ENCODE data around the gene NDUFB10.

The NDUFB10 gene

GRCh38 chr16:1946495-1947368, 12.6 kb upstream of the NDUFB10 start:
- no peak overlapping the region for H3K27ac ChIP-seq (ENCODE audit: low read depth, low read length)

GRCh38 chr16:1947369-1947670, 12.0 kb upstream of the NDUFB10 start:
- Histone ChIP-seq H3K9ac (ENCODE audit: low read length) (no peak overlapping the region), H3K36me3 (ENCODE audit: control insufficient read depth in 1 of 2, insufficient read depth in 2 of 2, low read length in 2 of 2) (no peaks in the 10 kb centered on the region), H4K91ac (ENCODE audit: low read depth, low read length) (no peak overlapping the region), H2BK120ac (ENCODE audit: insufficient read depth, low read length, poor library complexity) (no peak overlapping the region), H3K4me2 (ENCODE audit: low read length) (no peak overlapping the region), H4K12ac (ENCODE audit: low read depth, low read length) (no peak overlapping the region), H3K79me1 (ENCODE audit: low read length) (peaks cover 7% of the 10 kb centered on the region), H3K27me3 (ENCODE audit: insufficient read depth, low read length) (no peaks in the 10 kb centered on the region), H3K27ac (ENCODE audit: low read depth, low read length) (no peak overlapping the region), H3K4me1 (ENCODE audit: control insufficient read depth in 1 of 2, insufficient read depth in 2 of 2, low read length in 2 of 2) (peaks cover 1 to 7% of the 10 kb centered on the region in 2 experiments), H3K4ac (ENCODE audit: low read depth, low read length) (no peak overlapping the region), H4K8ac (ENCODE audit: low read depth, low read length) (no peak overlapping the region), H2AK5ac (ENCODE audit: low read length) (no peak overlapping the region), H2BK5ac (ENCODE audit: low read depth, low read length, poor library complexity) (no peak overlapping the region), H2AFZ (ENCODE audit: insufficient read depth, low read length, poor library complexity) (no peak overlapping the region), H3K18ac (ENCODE audit: low read length) (no peak overlapping the region), H2BK12ac (ENCODE audit: low read length) (no peak overlapping the region), H3K23ac (ENCODE audit: low read length) (no peak overlapping the region), H3K79me2 (ENCODE audit: control insufficient read depth, insufficient read depth, low read length, poor library complexity) (peaks cover 3% of the 10 kb centered on the region), H3K14ac (ENCODE audit: low read length) (no peak overlapping the region), H3K9me3 (ENCODE audit: insufficient read depth, low read depth, low read length) (peaks cover 10% of the 10 kb centered on the region), H3K4me3 (ENCODE audit: low read depth, low read length) (no peak overlapping the region)
- DNase-seq, result no peak
- WGBS (ENCODE audit: extremely low coverage, insufficient coverage, insufficient read length), result no CpG with 5 or more reads among the region's 9 CpGs

More at GRCh38 chr16:1946495-1947368, 12.6 kb upstream of the NDUFB10 start:
- Histone ChIP-seq H3K9ac (ENCODE audit: low read length) (no peak overlapping the region), H3K79me1 (ENCODE audit: low read length) (peaks cover 7% of the 10 kb centered on the region), H3K14ac (ENCODE audit: low read length) (no peak overlapping the region), H2AK5ac (ENCODE audit: low read length) (no peak overlapping the region), H3K9me3 (ENCODE audit: insufficient read depth, low read depth, low read length) (peaks cover 10% of the 10 kb centered on the region), H3K27me3 (ENCODE audit: insufficient read depth, low read length) (no peaks in the 10 kb centered on the region), H2BK120ac (ENCODE audit: insufficient read depth, low read length, poor library complexity) (no peak overlapping the region), H3K4ac (ENCODE audit: low read depth, low read length) (no peak overlapping the region), H3K18ac (ENCODE audit: low read length) (no peak overlapping the region), H4K8ac (ENCODE audit: low read depth, low read length) (no peak overlapping the region), H3K36me3 (ENCODE audit: control insufficient read depth in 1 of 2, insufficient read depth in 2 of 2, low read length in 2 of 2) (no peaks in the 10 kb centered on the region), H2BK5ac (ENCODE audit: low read depth, low read length, poor library complexity) (no peak overlapping the region), H3K23ac (ENCODE audit: low read length) (no peak overlapping the region), H2AFZ (ENCODE audit: insufficient read depth, low read length, poor library complexity) (no peak overlapping the region), H3K4me2 (ENCODE audit: low read length) (no peak overlapping the region), H3K79me2 (ENCODE audit: control insufficient read depth, insufficient read depth, low read length, poor library complexity) (peaks cover 3% of the 10 kb centered on the region), H4K91ac (ENCODE audit: low read depth, low read length) (no peak overlapping the region), H4K12ac (ENCODE audit: low read depth, low read length) (no peak overlapping the region), H2BK12ac (ENCODE audit: low read length) (no peak overlapping the region), H3K4me3 (ENCODE audit: low read depth, low read length) (no peak overlapping the region), H3K4me1 (ENCODE audit: control insufficient read depth in 1 of 2, insufficient read depth in 2 of 2, low read length in 2 of 2) (peaks cover 6 to 12% of the 10 kb centered on the region in 2 experiments)
- no CpG with 5 or more reads among the region's 38 CpGs for WGBS (ENCODE audit: extremely low coverage, insufficient coverage, insufficient read length)
- DNase-seq, result no peak

GRCh38 chr16:1949507-1949906, 9.8 kb upstream of the NDUFB10 start:
- H3K27me3 ChIP-seq (ENCODE audit: insufficient read depth, low read length), result no peaks in the 10 kb centered on the region
- H3K36me3 ChIP-seq (ENCODE audit: control insufficient read depth in 1 of 2, insufficient read depth in 2 of 2, low read length in 2 of 2), result no peaks in the 10 kb centered on the region
- no peak overlapping the region for H3K4ac ChIP-seq (ENCODE audit: low read depth, low read length)
- no peaks in the 10 kb centered on the region for H3K4me1 ChIP-seq (ENCODE audit: control insufficient read depth in 1 of 2, insufficient read depth in 2 of 2, low read length in 2 of 2)
- no peaks in the 10 kb centered on the region for H3K79me2 ChIP-seq (ENCODE audit: control insufficient read depth, insufficient read depth, low read length, poor library complexity)
- H3K4me2 ChIP-seq (ENCODE audit: low read length), result no peak overlapping the region
- no peak overlapping the region for H4K8ac ChIP-seq (ENCODE audit: low read depth, low read length)
- no peak overlapping the region for H2AK5ac ChIP-seq (ENCODE audit: low read length)
- peaks cover 10% of the 10 kb centered on the region for H3K9me3 ChIP-seq (ENCODE audit: insufficient read depth, low read depth, low read length)
- no peak overlapping the region for H3K4me3 ChIP-seq (ENCODE audit: low read depth, low read length)
- H3K18ac ChIP-seq (ENCODE audit: low read length), result no peak overlapping the region
- H3K9ac ChIP-seq (ENCODE audit: low read length), result no peak overlapping the region
- WGBS (ENCODE audit: extremely low coverage, insufficient coverage, insufficient read length), result no CpG with 5 or more reads among the region's 11 CpGs
- no peak for DNase-seq
- no peak overlapping the region for H3K27ac ChIP-seq (ENCODE audit: low read depth, low read length)
- H2BK120ac ChIP-seq (ENCODE audit: insufficient read depth, low read length, poor library complexity), result no peak overlapping the region
- no peak overlapping the region for H2AFZ ChIP-seq (ENCODE audit: insufficient read depth, low read length, poor library complexity)
- H2BK5ac ChIP-seq (ENCODE audit: low read depth, low read length, poor library complexity), result no peak overlapping the region
- no peak overlapping the region for H4K12ac ChIP-seq (ENCODE audit: low read depth, low read length)
- H3K14ac ChIP-seq (ENCODE audit: low read length), result no peak overlapping the region
- H2BK12ac ChIP-seq (ENCODE audit: low read length), result no peak overlapping the region
- no peaks in the 10 kb centered on the region for H3K79me1 ChIP-seq (ENCODE audit: low read length)
- no peak overlapping the region for H3K23ac ChIP-seq (ENCODE audit: low read length)
- H4K91ac ChIP-seq (ENCODE audit: low read depth, low read length), result no peak overlapping the region

- no peak overlapping the region for H3K9ac ChIP-seq (ENCODE audit: low read length)
- peak in 1 of 2 donors; percentile 40 for DNase-seq
- no peak overlapping the region for H3K14ac ChIP-seq (ENCODE audit: low read length)
- H2BK5ac ChIP-seq (ENCODE audit: low read depth, low read length, poor library complexity), result no peak overlapping the region
- H4K91ac ChIP-seq (ENCODE audit: low read depth, low read length), result no peak overlapping the region
- no peaks in the 10 kb centered on the region for H3K79me2 ChIP-seq (ENCODE audit: control insufficient read depth, insufficient read depth, low read length, poor library complexity)
- H3K9me3 ChIP-seq (ENCODE audit: insufficient read depth, low read depth, low read length), result peaks cover 6% of the 10 kb centered on the region
- H3K79me1 ChIP-seq (ENCODE audit: low read length), result no peaks in the 10 kb centered on the region
- H3K23ac ChIP-seq (ENCODE audit: low read length), result no peak overlapping the region
- H3K18ac ChIP-seq (ENCODE audit: low read length), result no peak overlapping the region
- no peaks in the 10 kb centered on the region for H3K27me3 ChIP-seq (ENCODE audit: insufficient read depth, low read length)
- H3K4me1 ChIP-seq (ENCODE audit: control insufficient read depth in 1 of 2, insufficient read depth in 2 of 2, low read length in 2 of 2), result no peaks in the 10 kb centered on the region
- no peak overlapping the region for H3K4me3 ChIP-seq (ENCODE audit: low read depth, low read length)
- no peaks in the 10 kb centered on the region for H3K36me3 ChIP-seq (ENCODE audit: control insufficient read depth in 1 of 2, insufficient read depth in 2 of 2, low read length in 2 of 2)
- H4K8ac ChIP-seq (ENCODE audit: low read depth, low read length), result no peak overlapping the region
- H2BK12ac ChIP-seq (ENCODE audit: low read length), result no peak overlapping the region
- H4K12ac ChIP-seq (ENCODE audit: low read depth, low read length), result no peak overlapping the region
- H2AFZ ChIP-seq (ENCODE audit: insufficient read depth, low read length, poor library complexity), result no peak overlapping the region
- no peak overlapping the region for H2BK120ac ChIP-seq (ENCODE audit: insufficient read depth, low read length, poor library complexity)
- WGBS (ENCODE audit: extremely low coverage, insufficient coverage, insufficient read length), result no CpG with 5 or more reads among the region's 7 CpGs
- no peak overlapping the region for H3K4me2 ChIP-seq (ENCODE audit: low read length)
- H2AK5ac ChIP-seq (ENCODE audit: low read length), result no peak overlapping the region
- H3K27ac ChIP-seq (ENCODE audit: low read depth, low read length), result no peak overlapping the region
- no peak overlapping the region for H3K4ac ChIP-seq (ENCODE audit: low read depth, low read length)
Observed at GRCh38 chr16:1950047-1950446, 9.3 kb upstream of the NDUFB10 start.
